A549 (cell line): ENCODE results near the gene ZSWIM3.

Source experiments
- BHLHE40 ChIP-seq: IDR thresholded peaks from 2 replicates; pipeline ENCODE4 v1.6.1; 2012; ENCODE audit warnings: low read depth, low read length, inconsistent platforms
- CEBPB ChIP-seq, 2 experiments: fragments of >200 bp in 1 of 2; sonication (Bioruptor Twin) in 1 of 2; formaldehyde crosslinking in 1 of 2; IDR thresholded peaks; 2 replicates each; pipeline ENCODE4 v1.6.1; 2012 to 2016
- ESRRA ChIP-seq: fragments of 150-350 bp; IDR thresholded peaks from 2 replicates; pipeline ENCODE4 v1.6.1; 2014; ENCODE audit warnings: mild to moderate bottlenecking, low read length, borderline replicate concordance
- NFE2L2 ChIP-seq: fragments of 150-350 bp; conservative IDR thresholded peaks from 2 replicates; pipeline ENCODE4 v1.6.1; 2014; ENCODE audit warnings: low read length
- POLR2A ChIP-seq: IDR thresholded peaks from 2 replicates; pipeline ENCODE4 v1.6.1; 2012; ENCODE audit warnings: mild to moderate bottlenecking, low read length
- RNF2 ChIP-seq: fragments of 200-600 bp; sonication (generic); IDR thresholded peaks from 2 replicates; pipeline ENCODE4 v1.6.1; 2016; ENCODE audit warnings: low read depth, mild to moderate bottlenecking, antibody characterized with exemption, moderate library complexity, borderline replicate concordance
- TF ChIP-seq, protein P1 (sequence below): fragments of >200 bp; sonication (Bioruptor Twin); formaldehyde crosslinking; IDR thresholded peaks from 3 replicates; pipeline ENCODE4 v1.5.1; 2016
- TF ChIP-seq, protein P2 (sequence below): fragments of 200-600 bp; sonication (generic); IDR thresholded peaks from 2 replicates; pipeline ENCODE4 v1.6.1; 2016; ENCODE audit warnings: antibody characterized with exemption, mild to moderate bottlenecking, moderate library complexity

DNA sequence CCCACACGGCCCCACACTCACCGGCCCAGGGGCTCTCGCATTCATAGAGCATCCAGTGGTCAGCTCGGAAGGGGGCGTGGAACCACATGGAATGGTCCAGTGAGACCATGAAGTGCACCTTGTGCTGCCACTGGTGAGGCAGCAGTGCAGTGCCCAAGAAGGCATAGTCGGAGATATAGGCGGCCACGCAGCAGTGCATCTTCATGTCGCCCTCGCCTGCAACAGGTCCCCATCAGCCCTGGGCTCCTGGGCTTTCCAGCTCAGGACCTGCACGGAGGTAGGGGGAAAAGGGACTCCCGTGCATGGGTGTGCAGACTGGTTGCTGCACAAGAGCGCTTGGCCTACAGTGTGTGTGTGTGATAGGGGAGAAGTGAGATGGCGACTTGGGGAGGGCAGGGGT lies 13.9 kb upstream of the ZSWIM3 start:
- TF ChIP-seq, protein P1, sequence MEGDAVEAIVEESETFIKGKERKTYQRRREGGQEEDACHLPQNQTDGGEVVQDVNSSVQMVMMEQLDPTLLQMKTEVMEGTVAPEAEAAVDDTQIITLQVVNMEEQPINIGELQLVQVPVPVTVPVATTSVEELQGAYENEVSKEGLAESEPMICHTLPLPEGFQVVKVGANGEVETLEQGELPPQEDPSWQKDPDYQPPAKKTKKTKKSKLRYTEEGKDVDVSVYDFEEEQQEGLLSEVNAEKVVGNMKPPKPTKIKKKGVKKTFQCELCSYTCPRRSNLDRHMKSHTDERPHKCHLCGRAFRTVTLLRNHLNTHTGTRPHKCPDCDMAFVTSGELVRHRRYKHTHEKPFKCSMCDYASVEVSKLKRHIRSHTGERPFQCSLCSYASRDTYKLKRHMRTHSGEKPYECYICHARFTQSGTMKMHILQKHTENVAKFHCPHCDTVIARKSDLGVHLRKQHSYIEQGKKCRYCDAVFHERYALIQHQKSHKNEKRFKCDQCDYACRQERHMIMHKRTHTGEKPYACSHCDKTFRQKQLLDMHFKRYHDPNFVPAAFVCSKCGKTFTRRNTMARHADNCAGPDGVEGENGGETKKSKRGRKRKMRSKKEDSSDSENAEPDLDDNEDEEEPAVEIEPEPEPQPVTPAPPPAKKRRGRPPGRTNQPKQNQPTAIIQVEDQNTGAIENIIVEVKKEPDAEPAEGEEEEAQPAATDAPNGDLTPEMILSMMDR, result no peak
- TF ChIP-seq, protein P2, sequence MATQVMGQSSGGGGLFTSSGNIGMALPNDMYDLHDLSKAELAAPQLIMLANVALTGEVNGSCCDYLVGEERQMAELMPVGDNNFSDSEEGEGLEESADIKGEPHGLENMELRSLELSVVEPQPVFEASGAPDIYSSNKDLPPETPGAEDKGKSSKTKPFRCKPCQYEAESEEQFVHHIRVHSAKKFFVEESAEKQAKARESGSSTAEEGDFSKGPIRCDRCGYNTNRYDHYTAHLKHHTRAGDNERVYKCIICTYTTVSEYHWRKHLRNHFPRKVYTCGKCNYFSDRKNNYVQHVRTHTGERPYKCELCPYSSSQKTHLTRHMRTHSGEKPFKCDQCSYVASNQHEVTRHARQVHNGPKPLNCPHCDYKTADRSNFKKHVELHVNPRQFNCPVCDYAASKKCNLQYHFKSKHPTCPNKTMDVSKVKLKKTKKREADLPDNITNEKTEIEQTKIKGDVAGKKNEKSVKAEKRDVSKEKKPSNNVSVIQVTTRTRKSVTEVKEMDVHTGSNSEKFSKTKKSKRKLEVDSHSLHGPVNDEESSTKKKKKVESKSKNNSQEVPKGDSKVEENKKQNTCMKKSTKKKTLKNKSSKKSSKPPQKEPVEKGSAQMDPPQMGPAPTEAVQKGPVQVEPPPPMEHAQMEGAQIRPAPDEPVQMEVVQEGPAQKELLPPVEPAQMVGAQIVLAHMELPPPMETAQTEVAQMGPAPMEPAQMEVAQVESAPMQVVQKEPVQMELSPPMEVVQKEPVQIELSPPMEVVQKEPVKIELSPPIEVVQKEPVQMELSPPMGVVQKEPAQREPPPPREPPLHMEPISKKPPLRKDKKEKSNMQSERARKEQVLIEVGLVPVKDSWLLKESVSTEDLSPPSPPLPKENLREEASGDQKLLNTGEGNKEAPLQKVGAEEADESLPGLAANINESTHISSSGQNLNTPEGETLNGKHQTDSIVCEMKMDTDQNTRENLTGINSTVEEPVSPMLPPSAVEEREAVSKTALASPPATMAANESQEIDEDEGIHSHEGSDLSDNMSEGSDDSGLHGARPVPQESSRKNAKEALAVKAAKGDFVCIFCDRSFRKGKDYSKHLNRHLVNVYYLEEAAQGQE, result no peak
- TF ChIP-seq POLR2A, result no peak
- no peak for TF ChIP-seq BHLHE40
- TF ChIP-seq RNF2, result no peak
- TF ChIP-seq CEBPB (IDR thresholded peaks at IDR 0.05), result no peak
- no peak for TF ChIP-seq ESRRA
- no peak for TF ChIP-seq NFE2L2
